HG02623 (cell line): ENCODE measurements around the gene SATB2.

ENCODE experiments used
- ATAC-seq: cut with Tn5 transposase; IDR thresholded peaks from one replicate; pipeline ENCODE4 v1.9.1; 2021; ENCODE audit warnings: moderate library complexity; ENCODE audit not compliant: unreplicated experiment

Gene SATB2

DNA sequence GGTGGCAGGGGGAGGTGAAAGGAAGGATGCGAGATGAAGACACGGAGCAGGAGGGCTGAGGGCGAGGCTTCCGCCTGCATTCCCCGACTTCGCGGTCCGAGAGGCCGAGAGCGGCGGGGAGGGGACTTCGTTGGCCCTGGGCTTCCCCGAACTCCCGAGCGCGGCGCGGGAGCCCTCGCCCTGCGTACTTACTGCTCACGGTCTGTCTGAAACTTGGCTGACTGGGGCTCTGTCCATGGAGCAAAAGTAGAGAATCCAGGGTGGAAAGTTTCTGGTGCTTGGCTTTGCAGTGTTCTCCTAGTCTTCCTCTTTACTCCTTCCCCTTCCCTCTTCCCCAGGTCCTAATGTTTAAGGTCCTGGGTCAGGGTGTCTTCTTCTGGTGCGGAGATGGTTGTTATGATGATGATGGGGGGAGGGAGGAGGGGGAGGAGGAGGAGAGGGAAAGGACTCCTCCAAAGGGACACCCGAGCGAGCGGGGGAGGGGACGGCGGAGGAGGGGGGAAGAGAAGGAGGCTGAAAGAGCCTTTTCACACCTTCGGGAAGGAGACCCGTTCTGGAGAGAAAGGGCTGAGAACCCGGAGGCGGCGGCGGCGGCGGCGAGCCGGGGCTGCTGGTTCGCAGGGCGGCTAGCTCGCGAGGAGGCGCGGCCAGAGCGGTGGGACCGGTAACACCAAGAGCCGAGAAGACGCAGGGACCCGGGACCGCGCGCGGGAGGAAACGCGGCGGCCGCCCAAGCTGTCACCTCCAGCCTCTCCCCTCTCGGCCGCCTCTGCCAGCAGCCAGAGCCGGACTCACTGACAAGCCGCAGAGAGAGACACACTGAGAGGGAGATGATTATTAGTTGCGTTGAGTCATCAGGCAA lies at the start of gene SATB2:
Gene SATB2 (minus strand): TSS at position 793 of the 862 bp plus-strand sequence. CDS start 1,902 bp downstream, outside the sequence.
- no peak for ATAC-seq

GRCh38 chr2:199505755-199506403 lies 48.1 kb upstream of the SATB2 start:
- no peak for ATAC-seq

DNA sequence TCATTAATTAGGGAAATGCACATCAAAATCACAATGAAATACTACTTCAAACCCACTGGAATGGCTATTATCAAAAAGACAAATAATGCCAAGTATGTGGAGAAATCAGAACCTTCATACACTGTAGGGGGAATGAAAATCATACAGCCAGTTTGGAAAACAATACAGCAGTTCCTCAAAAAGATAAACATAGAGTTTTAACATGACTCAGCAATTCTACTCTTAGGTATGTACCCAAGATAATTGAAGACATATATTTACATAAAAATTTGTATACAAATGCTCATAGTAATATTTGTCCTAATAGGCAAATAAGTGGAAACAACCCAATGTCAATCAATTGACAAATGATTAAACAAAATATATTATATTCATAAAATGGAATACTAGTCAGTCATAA lies 45.4 kb upstream of the SATB2 start:
- no peak for ATAC-seq

DNA sequence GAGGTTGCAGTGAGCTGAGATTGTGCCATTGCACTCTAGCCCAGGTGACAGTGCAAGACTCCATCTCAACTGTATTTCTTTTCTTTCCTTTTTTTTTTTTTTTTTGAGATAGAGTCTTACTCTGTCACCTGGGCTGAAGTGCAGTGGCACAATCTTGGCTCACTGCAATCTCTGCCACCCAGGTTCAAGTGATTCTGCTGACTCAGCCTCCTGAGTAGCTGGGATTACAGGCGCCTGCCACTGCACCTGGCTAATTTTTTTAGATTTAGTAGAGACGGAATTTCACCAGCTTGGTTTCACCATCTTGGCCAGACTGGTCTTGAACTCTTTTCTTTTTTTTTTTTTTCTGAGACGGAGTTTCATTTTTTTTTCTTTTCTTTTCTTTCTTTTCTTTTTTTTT lies 41.3 kb upstream of the SATB2 start:
- no peak for ATAC-seq

GRCh38 chr2:199495147-199495546 lies 37.4 kb upstream of the SATB2 start:
- ATAC-seq: no peak

DNA sequence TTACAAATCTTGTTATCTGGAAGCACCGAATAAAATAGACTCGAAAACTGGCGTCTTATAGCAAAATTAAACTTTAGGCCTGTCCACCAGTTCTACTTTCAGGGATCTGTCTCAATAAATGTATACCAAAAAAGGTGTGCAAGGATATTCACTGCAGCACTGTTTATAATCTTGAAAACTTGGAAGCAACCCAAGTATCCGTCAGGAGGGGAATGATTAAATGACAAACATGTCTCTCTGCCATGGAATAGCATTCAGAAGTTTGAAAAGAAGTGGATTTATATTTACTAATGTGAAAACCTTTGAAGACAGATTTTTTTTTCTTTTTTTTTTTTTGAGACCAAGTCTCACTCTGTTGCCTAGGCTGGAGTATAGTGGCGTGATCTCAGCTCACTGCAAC lies 32.3 kb upstream of the SATB2 start:
- no peak for ATAC-seq

- ATAC-seq: peak; percentile 55
These were observed 31.1 kb upstream of the SATB2 start for GRCh38 chr2:199488772-199489400.

DNA sequence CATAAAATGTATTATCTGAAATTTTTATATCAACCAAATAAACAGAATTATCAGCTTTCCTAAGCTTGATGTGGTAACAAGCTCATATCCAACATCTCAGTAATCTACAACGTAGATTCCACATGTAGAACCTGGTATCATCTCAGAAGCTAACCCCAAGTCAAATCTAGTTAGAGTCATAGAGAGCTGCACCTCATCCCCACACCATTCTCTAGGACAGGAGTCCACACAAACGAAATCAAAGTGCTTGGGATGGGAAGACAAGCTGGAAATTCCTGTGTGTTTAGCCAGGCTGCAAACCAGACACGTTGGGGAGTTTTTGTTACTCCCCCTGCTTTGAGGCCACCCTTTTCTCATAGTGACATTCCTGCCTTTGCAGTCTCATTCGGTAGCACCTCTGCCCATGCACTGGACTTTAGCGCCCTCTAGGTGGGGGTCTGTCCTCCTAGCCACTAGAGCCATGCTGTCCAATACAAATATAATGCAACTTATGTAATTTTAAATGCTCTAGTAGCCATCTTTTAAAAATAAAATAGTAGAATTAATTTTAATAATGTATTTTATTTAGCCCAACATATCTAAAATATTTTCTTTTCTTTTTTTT lies 28.1 kb upstream of the SATB2 start:
- no peak for ATAC-seq

- ATAC-seq: no peak
These were observed 27.2 kb upstream of the SATB2 start for GRCh38 chr2:199484927-199485326.

DNA sequence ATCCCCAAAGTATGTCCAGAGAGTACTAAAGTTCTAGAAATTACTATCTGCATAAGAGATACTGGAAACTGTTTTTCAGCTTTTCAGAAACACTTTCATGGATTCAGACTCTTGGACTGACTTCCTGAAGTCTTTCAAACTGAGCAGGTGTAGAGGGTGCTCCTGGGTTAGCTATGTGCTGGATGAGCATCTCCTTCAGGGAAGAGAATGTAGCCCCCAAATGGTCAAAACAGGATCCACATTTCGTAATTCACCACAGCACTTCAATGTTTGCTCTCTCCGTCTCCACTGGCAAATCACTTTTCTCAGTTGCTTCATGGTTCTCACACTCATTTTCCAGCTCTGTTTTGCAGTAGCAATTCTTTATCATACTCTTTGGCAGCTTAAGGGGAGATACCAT lies 23.2 kb upstream of the SATB2 start:
- ATAC-seq: no peak

GRCh38 chr2:199477277-199477834 lies 19.6 kb upstream of the SATB2 start:
- ATAC-seq: no peak

- ATAC-seq: peak; percentile 61
These were observed 13.8 kb upstream of the SATB2 start for GRCh38 chr2:199471443-199472057.

- no peak for ATAC-seq
These were observed 13.1 kb upstream of the SATB2 start for GRCh38 chr2:199470672-199471442.

DNA sequence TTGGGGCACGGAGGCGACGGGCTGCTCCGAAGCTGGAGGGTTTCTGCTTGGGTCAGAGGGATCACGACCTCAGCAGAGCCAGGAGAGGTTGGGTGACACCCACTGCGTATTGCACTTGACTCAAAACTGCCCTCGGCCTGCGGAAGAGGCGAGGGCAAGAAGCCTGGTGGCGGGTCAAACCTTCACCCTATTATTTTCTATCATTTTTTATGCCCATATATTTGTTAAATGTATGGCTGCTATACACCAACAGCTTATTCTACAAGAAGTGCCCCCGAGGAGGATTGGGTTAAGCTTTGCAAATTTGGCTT lies 12.6 kb upstream of the SATB2 start:
- ATAC-seq: no peak

GRCh38 chr2:199469514-199470360 lies 12.0 kb upstream of the SATB2 start:
- no peak for ATAC-seq

DNA sequence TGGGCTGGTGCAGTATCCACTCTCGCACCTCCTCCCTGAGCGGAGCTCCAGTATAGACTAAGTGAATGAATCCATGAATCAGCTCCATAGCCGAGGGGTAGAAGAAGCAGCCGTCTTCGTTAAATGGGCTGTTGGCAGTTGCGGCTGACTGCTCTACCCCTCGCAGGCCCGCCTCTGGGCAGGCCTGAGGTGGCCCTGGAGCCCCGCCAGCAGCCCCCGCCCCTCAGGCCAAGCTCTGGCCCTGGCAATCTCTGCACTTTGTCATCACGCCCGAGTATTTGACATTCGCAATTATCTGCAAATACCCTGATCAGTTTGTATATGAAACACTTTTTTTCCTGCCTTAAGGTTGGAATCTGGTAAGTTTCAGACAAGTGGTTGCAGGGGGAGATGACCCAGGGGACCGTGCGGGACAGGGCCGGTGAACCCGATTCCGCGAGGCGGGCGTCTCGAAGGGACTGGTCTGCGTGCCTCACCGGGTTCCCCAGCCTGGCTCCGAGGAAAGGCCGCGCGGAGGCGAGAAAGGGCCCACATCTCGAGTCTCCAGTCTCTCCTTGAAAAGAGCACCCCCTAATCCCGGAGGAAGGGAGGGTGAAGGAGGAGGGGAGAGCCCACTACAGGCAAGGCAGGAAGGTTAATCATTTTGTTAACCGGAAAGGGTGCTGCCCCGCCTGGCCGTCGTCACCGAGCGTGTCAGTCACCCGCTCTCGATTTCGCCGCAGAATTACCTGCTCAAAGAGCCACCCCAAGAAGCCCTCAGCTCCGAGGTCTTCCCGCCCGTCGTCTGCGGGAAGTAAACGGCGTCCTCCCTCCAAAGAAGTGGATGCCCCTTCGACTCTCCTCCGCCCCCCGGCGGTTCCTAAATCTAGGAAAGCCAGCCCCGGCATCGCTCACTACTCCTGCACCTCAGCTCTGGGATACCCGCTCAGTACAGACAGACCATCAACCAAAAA lies 11.1 kb upstream of the SATB2 start:
- no peak for ATAC-seq

GRCh38 chr2:199467066-199467822 lies 9.5 kb upstream of the SATB2 start:
- ATAC-seq: no peak
